AG08395 (cell line): ENCODE measurements around the gene POLD2.
"Not testable (repeated sequence)": the region's sequence is repeated elsewhere in the genome, so short reads cannot be mapped to it uniquely, and the experiment has no call there.

ENCODE experiments used
- DNase-seq: peaks from one replicate; pipeline ENCODE4 v3.0.0; 2012; ENCODE audit warnings: mixed read lengths, low spot score

The POLD2 gene

GRCh38 chr7:44138698-44139097 lies 15.3 kb upstream of the POLD2 start:
- no peak for DNase-seq

- no peak for DNase-seq
These were observed 13.4 kb upstream of the POLD2 start for GRCh38 chr7:44136731-44137130.

- DNase-seq = no peak
These were observed 11.7 kb upstream of the POLD2 start for GRCh38 chr7:44134943-44135628.

GRCh38 chr7:44133295-44133694 lies 9.9 kb upstream of the POLD2 start:
- DNase-seq = no peak

- DNase-seq = no peak
These were observed 8.7 kb upstream of the POLD2 start for GRCh38 chr7:44132039-44132438.

- no peak for DNase-seq
These were observed 8.1 kb upstream of the POLD2 start for GRCh38 chr7:44131173-44132029.

- DNase-seq = no peak
These were observed 5.6 kb upstream of the POLD2 start for GRCh38 chr7:44128721-44129582.

- no peak for DNase-seq
These were observed 3.8 kb upstream of the POLD2 start for GRCh38 chr7:44127161-44127560.

- not testable (repeated sequence) for DNase-seq
These were observed 3.2 kb upstream of the POLD2 start for GRCh38 chr7:44126574-44126973.

GRCh38 chr7:44124822-44125202 lies 1.5 kb upstream of the POLD2 start:
- DNase-seq = no peak

GRCh38 chr7:44122529-44122928 lies 819 bp downstream of the POLD2 start:
- DNase-seq = no peak

- DNase-seq = no peak
These were observed 1.5 kb downstream of the POLD2 start for GRCh38 chr7:44121761-44122420.

GRCh38 chr7:44120395-44120794 lies 3.0 kb downstream of the POLD2 start:
- DNase-seq = no peak

- DNase-seq = no peak
These were observed 3.4 kb downstream of the POLD2 start for GRCh38 chr7:44119829-44120380.

GRCh38 chr7:44117801-44118429 lies 5.4 kb downstream of the POLD2 start:
- no peak for DNase-seq

GRCh38 chr7:44116789-44117666 lies 6.3 kb downstream of the POLD2 start:
- DNase-seq = no peak

GRCh38 chr7:44116087-44116788 lies 7.1 kb downstream of the POLD2 start:
- no peak for DNase-seq

GRCh38 chr7:44114586-44115310 lies 8.6 kb downstream of the POLD2 start:
- DNase-seq = no peak
